Progenitor cell of endocrine pancreas (in vitro differentiated cells): ENCODE data around the gene NCBP1. TPM values are rescaled to one million over a fixed set of nuclear protein-coding genes. Genes with fewer than 3 reads are reported as not detected.
A peak's percentile ranks its signal among the peaks of the same experiment; 100 is the strongest.
"Not testable (repeated sequence)": the region's sequence is repeated elsewhere in the genome, so short reads cannot be mapped to it uniquely, and the experiment has no call there.

Experiments
- DNase-seq: peaks from one replicate; pipeline ENCODE4 v3.0.0; 2021; ENCODE audit warnings: low spot score; ENCODE audit not compliant: unreplicated experiment
- H3K27ac Mint-ChIP-seq: 2 replicates; pipeline ENCODE4 v1.8.0; 2021; ENCODE audit warnings: mild to moderate bottlenecking, moderate library complexity, mixed read lengths
- H3K27me3 Mint-ChIP-seq: 2 replicates; pipeline ENCODE4 v1.8.0; 2021; ENCODE audit warnings: mixed read lengths
- H3K36me3 Mint-ChIP-seq: 2 replicates; pipeline ENCODE4 v1.8.0; 2022; ENCODE audit warnings: mixed read lengths; ENCODE audit not compliant: insufficient read depth
- H3K4me1 Mint-ChIP-seq: 2 replicates; pipeline ENCODE4 v1.8.0; 2021; ENCODE audit warnings: low read depth, mixed read lengths
- H3K4me3 Mint-ChIP-seq: 2 replicates; pipeline ENCODE4 v1.8.0; 2021; ENCODE audit warnings: low read depth, mild to moderate bottlenecking, moderate library complexity, mixed read lengths
- H3K9me3 Mint-ChIP-seq: 2 replicates; pipeline ENCODE4 v1.8.0; 2021; ENCODE audit warnings: low read depth, mixed read lengths
- total RNA-seq: library from RNA; stranded (reverse); gene quantifications from 2 replicates; pipeline ENCODE4 v1.2.1, GENCODE V29; 2021
- TF ChIP-seq, protein P1 (sequence below): fragments of 200-600 bp; sonication (generic); IDR thresholded peaks from one replicate; pipeline ENCODE4 v1.5.0; 2021; ENCODE audit warnings: antibody characterized with exemption, mild to moderate bottlenecking; ENCODE audit not compliant: unreplicated experiment

Gene NCBP1
- total RNA-seq, 1 donor from 2014 or later, result 55.7 TPM

- Mint-ChIP-seq H3K36me3 (peaks cover 16% of the 10 kb centered on the region), H3K27ac (no peak overlapping the region), H3K4me3 (no peak overlapping the region), H3K27me3 (no peaks in the 10 kb centered on the region), H3K4me1 (peaks cover 8% of the 10 kb centered on the region), H3K9me3 (no peaks in the 10 kb centered on the region)
- TF ChIP-seq, protein P1, sequence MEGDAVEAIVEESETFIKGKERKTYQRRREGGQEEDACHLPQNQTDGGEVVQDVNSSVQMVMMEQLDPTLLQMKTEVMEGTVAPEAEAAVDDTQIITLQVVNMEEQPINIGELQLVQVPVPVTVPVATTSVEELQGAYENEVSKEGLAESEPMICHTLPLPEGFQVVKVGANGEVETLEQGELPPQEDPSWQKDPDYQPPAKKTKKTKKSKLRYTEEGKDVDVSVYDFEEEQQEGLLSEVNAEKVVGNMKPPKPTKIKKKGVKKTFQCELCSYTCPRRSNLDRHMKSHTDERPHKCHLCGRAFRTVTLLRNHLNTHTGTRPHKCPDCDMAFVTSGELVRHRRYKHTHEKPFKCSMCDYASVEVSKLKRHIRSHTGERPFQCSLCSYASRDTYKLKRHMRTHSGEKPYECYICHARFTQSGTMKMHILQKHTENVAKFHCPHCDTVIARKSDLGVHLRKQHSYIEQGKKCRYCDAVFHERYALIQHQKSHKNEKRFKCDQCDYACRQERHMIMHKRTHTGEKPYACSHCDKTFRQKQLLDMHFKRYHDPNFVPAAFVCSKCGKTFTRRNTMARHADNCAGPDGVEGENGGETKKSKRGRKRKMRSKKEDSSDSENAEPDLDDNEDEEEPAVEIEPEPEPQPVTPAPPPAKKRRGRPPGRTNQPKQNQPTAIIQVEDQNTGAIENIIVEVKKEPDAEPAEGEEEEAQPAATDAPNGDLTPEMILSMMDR, result no peak
- DNase-seq, result no peak
Observed at GRCh38 chr9:97601228-97601898, 32.3 kb upstream of the NCBP1 start.

DNA sequence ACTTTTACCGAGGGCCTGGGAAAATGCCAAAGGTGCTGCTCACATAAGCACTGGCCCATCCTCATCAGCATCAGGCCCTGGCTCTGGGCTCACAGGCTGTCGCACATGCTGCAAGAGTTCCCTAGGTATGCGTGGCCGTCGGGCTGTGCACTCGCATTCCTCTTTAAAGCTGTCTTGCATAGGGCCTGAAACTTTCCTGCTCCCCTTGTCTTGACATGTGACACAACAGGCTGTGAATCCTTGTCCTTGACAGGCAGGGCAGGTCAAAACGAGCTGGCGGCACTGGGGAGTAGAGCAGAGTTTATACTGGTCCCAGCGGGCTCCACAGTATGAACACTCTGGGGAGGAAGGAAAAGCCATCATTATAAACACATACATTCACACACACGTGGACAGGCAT is 31.2 kb upstream of the NCBP1 start:
- Mint-ChIP-seq H3K9me3 (no peaks in the 10 kb centered on the region), H3K27me3 (no peaks in the 10 kb centered on the region), H3K36me3 (peaks cover 19% of the 10 kb centered on the region), H3K4me3 (no peak overlapping the region), H3K4me1 (peaks cover 8% of the 10 kb centered on the region), H3K27ac (no peak overlapping the region)
- no peak for DNase-seq
- TF ChIP-seq, protein P1, result no peak

GRCh38 chr9:97604901-97605645 is 28.5 kb upstream of the NCBP1 start:
- no peak for DNase-seq
- no peaks in the 10 kb centered on the region for H3K4me1 Mint-ChIP-seq
- no peaks in the 10 kb centered on the region for H3K9me3 Mint-ChIP-seq
- no peaks in the 10 kb centered on the region for H3K27me3 Mint-ChIP-seq
- peaks cover 19% of the 10 kb centered on the region for H3K36me3 Mint-ChIP-seq
- H3K4me3 Mint-ChIP-seq, result no peak overlapping the region
- TF ChIP-seq, protein P1, result no peak
- H3K27ac Mint-ChIP-seq, result no peak overlapping the region

GRCh38 chr9:97615439-97616072 is 18.1 kb upstream of the NCBP1 start:
- H3K9me3 Mint-ChIP-seq, result peaks cover 6% of the 10 kb centered on the region
- no peak overlapping the region for H3K27ac Mint-ChIP-seq
- H3K36me3 Mint-ChIP-seq, result peaks cover 29% of the 10 kb centered on the region
- no peaks in the 10 kb centered on the region for H3K27me3 Mint-ChIP-seq
- TF ChIP-seq, protein P1, result peak; percentile 86
- DNase-seq, result peak; percentile 50
- no peak overlapping the region for H3K4me3 Mint-ChIP-seq
- peaks cover 1% of the 10 kb centered on the region for H3K4me1 Mint-ChIP-seq

- Mint-ChIP-seq H3K4me3 (no peak overlapping the region), H3K27me3 (no peaks in the 10 kb centered on the region), H3K4me1 (peaks cover 1% of the 10 kb centered on the region), H3K27ac (peak overlapping the region; percentile 56), H3K9me3 (peaks cover 20% of the 10 kb centered on the region), H3K36me3 (peaks cover 44% of the 10 kb centered on the region)
- DNase-seq, result no peak
- TF ChIP-seq, protein P1, result no peak
Observed at GRCh38 chr9:97617939-97618416, 15.6 kb upstream of the NCBP1 start.

- Mint-ChIP-seq H3K36me3 (peaks cover 54% of the 10 kb centered on the region), H3K9me3 (peaks cover 24% of the 10 kb centered on the region), H3K27ac (peak overlapping the region; percentile 53)
- not testable (repeated sequence) for H3K27me3 Mint-ChIP-seq, H3K4me3 Mint-ChIP-seq, H3K4me1 Mint-ChIP-seq, DNase-seq
Observed at GRCh38 chr9:97620063-97620462, 13.6 kb upstream of the NCBP1 start.

DNA sequence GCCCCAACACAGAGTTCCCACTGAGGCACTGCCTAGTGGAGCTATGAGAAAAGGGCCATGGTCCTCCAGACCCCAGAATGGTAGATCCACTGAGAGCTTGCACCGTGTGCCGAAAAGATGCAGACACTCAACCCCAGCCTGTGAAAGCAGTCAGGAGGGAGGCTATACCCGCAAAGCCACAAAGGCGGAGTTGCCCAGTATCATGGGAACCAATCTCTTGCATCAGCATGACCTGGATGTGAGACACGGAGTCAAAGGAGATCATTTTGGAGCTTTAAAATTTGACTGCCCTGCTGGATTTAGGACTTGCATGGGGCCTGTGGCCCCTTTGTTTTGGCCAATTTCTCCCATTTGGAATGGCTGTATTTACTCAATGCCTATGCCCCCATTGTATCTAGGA is 11.1 kb upstream of the NCBP1 start:
- not testable (repeated sequence) for H3K27me3 Mint-ChIP-seq, DNase-seq, H3K4me1 Mint-ChIP-seq, H3K27ac Mint-ChIP-seq, H3K4me3 Mint-ChIP-seq
- H3K36me3 Mint-ChIP-seq, result peaks cover 51% of the 10 kb centered on the region
- peaks cover 24% of the 10 kb centered on the region for H3K9me3 Mint-ChIP-seq
